NAMALWA (cell line): Measurements from ENCODE around the gene SELENOS.
A peak's percentile ranks its signal among the peaks of the same experiment; 100 is the strongest.

Experiments
- DNase-seq: peaks from one replicate; pipeline ENCODE4 v3.0.0-alpha.2; 2015; ENCODE audit warnings: low spot score

Gene SELENOS

DNA sequence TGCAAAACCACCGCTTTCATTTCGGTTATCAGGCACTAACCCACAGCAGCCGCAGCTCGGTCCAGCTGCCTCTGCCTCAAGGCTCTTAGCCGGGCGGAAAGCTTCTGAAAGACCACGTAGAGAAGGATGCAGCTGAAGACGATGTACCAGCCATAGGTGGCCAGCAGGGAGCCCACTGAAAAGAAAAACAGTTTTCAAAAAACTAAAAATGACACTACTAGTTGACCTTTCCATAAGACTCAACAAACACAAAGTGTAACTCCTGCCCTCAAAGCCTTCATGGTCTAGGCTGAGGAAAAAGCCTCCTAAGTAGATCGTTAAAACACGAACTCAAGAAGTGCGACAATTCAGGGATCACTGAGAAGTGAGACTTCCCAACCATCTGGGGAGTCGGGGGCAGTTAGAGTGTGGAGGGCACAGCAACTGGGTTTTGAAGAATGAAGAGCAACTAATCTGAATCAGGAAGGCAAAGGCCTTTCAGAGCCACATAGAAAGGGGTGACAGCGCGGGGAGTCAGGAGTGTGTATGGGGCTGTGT lies 716 bp downstream of the SELENOS start:
- peak; percentile 78 for DNase-seq

DNA sequence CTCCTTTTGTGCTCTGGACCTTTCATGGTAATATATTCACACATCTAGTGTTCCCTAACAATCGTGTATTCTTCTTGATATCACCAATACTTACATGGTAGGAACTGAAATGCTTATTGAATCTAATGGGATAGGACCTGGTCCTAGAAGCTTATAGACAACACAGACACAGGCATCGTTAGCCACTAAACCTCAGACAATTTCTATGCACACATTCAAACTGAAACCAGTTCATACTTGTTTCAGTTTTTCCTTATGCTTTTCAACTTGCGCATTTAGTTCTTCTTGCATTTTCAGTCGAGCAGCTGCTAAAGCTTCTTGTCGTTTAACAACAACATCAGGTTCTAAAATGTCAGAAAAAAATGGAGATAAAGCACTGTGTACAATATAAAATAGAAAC lies 2.3 kb downstream of the SELENOS start:
- DNase-seq, result no peak

DNA sequence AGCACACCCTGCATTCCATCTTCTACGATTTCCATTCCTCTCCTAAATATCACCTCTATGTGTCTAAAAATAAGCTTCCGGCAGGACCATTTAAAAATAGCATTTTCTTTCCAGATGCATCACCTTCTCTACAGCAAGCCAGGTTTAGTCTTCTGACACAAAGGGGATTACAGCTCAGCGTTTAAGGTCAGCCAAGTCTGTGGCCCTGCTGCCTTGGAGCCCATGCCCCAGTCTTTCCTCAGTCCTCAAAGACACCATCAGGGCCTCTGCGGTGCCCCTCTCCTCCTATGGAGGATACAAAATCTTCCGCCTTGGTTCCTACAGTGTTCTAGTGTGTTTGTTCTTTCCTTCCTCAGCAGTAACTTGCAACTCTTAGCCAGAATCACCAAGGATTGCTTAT lies 3.8 kb downstream of the SELENOS start:
- no peak for DNase-seq

DNA sequence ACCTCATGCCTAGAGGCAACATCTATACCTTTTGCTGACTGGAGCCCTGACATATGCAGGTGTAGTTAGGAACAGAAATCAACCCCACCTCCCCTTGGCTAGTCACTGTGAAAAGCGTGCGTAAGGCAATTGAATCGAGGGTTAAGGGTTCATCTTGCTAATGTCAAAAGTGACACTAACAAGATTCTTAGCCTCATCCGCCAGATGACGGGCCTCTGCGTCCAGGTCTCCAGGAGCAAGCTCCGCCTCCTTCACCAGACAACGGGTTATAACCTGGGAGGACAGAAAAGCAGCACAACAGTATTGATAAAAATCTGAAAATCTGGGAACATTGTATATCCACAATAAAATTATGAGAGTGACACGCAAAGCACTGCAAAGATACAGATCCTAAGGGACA lies 4.7 kb downstream of the SELENOS start:
- DNase-seq, result no peak

DNA sequence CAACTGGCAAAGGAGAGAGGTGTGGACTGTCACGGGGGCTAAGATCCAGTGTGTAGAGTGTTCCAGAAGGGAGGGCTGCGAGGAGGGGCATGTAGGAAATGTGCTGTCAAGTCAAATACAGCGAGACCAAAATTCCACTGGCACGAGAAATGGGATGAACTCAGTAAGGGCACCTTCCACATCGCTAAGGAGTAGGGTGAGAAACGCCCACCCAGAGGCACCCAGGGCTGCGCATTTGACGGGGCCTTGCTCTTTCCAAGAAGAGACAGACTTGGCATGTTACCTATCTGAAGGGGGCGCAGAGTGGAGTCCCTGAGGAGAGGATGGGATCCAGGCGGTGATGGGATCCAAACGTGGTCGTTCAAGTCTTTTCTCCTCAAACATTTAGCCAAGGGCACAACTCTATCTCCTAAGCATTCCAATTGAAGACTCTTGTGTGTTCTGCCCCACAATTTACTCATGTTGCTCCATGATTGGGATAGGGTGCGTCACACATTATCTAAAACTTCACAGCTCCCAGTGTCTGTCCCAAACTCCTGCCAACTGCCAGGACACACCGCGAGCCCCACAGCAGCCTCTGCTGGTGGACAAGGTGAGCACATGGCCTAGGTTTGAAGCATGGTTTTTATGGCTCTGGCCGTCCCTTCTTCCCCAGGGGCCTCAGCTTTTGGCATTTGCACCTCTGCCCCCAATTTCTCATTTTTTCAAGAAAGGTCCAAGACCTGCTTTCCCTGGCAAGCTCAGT lies 7.6 kb downstream of the SELENOS start:
- DNase-seq, result no peak

DNA sequence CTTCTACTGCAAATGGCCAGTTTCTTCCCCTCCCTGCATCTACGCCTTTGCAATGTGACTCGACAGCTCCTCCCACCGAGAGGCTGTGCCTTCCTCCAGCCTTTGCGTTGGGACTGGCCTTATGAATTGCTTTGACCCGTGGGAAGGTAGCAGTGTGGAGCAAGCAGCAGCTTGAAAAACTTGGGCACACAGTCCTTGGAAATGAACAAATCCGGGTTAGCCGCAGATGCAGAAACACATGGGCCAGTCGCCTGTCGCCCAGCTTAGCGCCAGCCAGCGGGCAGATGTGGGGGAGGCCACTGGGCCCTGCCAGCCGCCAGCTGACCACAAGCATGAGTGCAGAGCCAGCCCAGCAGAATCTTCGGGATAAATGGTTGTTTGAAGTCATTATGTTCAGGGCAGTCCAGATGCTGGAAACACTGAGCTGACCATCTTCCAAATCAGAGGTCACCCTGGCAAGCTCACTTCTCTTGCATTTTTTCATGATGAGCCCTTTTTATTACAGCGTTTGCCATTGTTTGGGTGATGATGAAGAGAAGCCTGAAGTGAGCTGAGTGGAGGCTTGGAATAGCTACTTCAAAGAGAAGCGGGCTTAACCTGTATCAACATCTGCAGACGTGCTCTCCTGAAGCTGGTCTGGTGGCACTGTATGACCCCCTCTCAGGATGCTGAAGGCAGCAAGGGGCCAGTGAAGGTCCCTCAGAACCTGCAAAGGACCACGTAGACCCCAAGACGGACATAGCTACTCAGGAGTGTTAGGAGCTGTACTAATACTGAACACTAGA lies 9.8 kb downstream of the SELENOS start:
- no peak for DNase-seq

DNA sequence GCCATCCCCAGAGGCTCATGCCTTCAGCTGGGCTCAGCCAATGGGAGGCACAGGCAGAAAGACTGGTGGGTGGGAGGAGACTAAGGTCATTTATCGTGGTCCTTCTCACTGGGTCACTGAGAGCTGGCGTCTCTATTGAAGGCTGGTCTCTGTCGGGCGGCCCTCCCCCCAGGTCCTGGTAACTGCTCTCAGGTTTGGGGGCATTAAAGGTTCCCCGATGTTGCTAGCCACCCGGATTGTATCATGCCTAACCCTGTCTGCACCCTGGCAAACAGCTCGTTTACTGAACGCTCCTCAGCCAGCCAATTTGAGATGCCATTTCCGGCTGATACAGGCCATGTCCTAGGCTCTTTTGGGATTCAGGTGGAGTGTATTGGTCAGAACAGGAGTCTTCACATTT lies 10.5 kb downstream of the SELENOS start:
- no peak for DNase-seq

DNA sequence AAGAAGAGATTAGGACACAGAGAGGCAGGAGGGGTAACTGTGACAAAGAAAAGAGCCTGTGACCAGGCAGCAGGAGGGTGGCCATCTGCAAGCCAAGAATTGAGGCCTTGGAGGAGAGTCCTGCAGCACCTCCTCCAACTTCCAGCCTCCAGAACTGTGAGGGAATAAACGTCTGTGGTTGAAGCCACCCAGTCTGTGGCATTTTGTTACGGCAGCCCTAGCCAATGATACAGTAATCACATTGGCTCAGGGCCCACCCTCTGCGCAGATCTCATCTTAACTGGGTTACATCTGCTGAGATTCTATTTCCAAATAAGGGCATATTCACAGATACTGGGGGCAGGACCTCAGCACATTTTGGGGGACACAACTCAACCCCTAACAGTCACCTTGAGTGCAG lies 11.3 kb downstream of the SELENOS start:
- DNase-seq, result no peak

DNA sequence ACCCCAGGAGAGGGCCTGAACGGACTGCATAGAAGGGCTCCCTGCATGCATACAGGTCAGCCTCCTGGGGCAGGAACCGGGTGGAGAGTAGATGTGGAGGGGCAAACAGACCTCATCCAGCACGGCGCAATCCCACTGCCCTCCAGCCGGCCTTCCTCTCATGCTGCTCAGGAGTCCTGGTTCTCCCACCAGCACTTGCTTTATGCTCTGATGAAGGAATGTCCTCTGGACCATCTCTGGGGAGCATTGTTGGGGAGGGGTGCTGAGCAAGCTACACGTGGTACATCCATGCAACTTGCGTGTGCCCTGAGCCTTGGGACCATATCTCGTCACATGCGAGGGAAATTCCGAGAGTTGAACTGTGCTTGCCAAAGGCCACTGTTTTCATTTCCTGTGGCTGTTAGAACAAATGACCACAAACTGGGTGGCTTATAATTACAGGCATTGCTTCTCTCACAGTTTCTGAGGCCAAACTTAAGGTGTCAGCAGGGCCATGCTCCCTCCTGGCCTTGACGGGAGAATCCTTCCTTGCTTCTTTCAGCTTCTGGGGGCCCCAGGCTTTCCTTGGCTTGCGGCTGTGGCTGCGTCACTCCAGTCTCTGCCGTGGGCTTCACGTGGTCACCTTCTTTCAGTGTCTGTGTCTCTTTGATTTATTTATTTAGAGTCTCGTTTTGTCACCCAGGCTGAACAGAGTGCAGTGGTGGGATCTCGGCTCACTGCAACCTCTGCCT lies 12.2 kb downstream of the SELENOS start:
- DNase-seq, result no peak

DNA sequence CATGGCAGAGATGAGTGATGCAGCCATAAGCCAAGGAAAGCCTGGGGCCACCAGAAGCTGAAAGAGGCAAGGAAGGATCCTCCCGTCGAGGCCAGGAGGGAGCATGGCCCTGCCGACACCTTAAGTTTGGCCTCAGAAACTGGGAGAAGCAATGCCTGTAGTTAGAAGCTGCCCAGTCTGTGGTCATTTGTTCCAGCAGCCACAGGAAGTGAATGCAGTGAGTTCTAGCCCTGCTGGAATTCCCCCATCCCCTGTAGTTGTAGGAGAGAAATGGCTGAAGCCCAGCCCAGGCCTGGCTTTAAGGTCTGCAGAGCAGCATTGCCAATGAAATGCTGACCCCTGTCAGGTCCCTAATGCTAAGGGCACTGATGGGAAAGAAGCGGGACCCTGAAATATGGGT lies 13.3 kb downstream of the SELENOS start:
- no peak for DNase-seq

DNA sequence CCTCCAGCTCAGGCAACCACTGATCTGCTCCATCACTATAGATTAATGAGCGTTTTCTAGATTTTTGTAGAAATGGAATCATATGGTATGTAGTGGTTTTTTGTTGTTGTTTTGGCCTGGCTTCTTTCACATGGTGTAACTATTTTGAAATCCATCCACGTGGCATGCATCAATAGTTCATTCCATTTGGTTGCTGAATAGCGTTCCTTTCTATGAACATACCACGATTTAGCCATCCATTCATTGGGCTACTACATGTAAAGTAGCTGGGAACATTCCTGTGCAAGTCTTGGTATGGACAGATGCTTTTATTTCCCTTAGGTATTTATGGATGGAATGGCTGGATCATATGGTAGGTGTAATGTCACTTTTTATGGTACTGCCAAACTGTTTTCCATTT lies 14.7 kb downstream of the SELENOS start:
- no peak for DNase-seq

DNA sequence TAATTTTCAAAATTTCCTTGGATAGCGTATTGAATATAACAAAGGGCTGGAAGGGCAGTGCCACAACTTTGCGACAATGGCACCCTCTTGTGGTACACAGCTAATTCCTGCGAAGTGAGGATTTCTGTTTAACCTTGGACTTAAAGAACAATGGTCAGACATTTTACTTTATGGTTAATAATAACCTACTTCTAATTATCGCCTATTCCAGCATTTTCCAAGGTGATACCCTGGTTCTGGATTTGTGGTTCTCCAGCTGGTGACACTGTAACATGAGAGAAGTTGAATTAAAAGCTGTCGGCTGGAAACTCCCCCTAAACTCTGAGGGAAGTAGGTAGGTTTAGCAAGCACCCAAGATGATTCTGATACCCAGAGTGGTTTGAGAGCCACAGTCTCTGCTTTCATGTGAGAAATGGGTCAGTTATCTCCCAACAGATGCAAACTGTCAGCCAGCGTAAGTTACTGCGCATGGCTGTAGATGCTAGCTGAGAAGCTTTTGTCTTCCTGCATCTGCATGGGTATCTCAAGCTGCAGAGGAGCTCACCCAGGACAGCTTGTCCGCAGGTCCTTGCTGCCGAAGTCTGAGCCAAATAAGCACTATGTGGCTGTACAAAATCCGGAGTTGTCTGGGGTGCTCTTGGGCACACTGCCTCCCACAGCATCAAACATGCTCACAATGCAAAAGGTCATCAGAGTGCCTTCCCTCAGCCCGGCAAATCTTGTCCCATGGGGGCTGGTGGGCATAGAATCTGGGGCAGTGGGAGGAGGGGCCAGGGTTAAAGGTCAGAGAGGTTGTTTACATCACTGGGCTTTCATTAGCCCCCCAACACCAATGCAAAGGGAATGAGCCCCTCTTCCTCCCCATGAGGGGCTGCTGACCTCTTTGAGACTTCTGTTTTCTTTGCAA lies 18.8 kb downstream of the SELENOS start:
- peak; percentile 75 for DNase-seq

DNA sequence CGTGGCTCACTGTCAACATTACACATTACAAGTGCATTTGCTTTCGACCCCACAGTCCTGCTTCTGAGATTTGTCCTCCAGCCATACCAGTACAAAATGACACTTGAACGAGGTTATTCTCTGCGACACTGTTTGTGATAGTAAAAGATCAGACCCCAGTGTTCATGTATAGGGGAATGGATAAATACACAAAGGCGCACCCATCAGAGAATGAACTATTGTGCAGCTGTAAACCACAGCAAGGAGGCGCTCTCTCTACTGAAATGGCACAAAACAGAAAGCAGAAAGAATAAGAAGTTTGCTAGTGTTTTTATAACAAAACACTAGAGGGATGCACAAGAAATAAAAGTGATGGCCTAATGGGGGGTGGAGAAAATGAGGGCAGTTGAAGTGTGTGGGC lies 20.5 kb downstream of the SELENOS start:
- peak; percentile 79 for DNase-seq

DNA sequence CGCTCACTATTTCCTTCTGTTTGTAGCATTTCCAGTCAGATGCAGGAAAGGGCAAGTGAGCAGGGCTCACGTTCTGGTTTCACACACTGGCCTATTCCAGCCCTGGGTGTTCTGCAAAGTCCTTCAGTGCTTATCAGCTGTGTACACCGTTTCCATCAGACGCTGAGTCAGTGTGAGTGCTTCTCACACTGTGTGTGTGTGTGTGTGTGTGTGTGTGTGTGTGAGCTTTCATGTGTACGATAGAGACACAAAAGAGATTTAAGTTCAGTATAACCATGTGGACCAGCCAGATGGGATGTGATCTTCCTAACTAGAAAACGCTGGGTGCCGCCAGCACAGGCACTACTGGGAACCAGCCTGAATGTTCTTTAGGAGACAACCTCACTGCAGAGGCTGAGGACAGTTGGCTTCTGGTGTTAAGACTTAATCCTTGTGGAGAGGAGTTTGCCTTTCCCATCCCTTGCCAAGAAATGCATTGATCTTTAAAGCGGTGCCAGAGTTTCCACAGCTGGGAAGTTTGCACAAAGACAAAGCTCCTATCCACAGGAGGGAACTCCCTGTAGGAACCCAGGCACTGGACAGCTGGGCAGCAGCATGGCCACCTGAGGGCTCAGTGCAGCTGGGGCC lies 21.6 kb downstream of the SELENOS start:
- no peak for DNase-seq

DNA sequence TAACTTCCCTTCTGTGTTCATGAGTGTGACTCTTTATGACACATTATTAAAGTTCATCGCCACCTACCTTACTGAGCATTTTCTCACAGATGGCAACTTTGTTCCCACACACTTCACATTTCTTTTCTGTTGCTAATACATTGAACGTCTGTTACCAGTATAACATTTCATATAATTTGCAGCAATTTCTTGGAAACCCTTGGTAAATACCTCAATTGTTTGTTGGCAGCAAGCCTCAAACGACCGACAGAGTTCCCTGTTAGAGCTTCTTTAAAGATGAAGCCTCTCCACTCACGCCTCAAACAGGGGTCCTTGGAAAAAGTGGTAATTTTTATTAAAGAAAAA lies 22.3 kb downstream of the SELENOS start:
- no peak for DNase-seq

DNA sequence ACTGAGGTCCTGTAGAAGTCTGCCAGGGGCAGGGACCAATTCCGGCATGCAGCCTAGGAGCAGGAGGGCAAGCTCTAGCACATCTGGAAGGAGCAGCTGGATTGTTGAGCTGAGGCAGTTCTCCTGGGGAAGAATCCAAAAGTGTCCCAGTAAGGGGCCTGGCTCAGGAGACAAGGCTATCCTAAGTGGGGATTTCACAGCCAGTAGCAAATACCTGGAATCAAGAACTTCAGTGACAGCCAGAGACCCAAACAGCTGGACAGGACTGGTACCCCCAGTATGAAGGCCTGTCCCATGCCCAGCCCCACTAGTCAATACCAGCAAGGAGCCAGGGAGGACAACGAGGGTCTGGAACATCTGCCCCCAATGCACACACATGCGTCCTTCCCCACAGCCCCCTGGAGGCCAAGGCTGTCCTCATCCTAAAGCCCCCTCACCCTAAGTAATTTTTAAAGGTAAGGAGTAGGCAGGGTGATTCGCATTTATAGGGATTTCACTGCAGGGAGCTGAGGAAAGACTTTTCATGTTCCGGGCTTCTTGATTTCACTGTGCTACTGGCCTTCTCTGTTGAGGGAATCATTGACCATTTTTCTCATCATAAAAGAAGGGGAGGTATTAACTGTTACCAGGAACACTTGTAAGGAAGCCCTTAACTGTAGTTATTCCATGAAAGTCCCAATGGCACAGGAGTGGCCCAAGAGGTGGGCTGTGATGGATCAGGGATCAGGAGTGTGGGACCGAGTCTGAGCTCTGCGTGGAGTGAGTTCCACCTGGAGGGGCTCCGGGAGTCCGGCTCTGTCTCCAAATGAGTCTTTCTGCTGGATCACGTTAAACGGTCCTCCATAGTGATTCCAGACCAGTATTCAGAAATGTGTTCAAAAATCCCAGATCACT lies 22.9 kb downstream of the SELENOS start:
- DNase-seq, result no peak

DNA sequence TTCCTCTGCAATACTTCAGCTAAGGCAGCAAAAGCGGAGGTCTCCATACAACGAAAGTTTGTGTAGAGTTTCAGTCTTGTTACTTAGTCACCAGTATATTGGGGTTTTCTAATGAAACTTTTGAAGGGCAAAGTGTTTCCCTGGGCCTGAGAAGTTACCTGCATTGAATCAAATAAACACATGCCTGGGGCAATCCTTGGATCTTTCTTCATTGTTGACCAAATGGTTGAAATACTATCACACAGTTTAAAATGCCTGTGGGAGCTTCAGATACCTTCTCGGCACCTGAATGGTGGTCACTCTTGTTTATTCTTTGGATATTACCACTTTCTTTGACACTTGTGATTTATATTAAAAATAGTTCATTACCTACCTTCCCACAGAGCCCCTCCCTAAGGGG lies 24.4 kb downstream of the SELENOS start:
- DNase-seq, result no peak

DNA sequence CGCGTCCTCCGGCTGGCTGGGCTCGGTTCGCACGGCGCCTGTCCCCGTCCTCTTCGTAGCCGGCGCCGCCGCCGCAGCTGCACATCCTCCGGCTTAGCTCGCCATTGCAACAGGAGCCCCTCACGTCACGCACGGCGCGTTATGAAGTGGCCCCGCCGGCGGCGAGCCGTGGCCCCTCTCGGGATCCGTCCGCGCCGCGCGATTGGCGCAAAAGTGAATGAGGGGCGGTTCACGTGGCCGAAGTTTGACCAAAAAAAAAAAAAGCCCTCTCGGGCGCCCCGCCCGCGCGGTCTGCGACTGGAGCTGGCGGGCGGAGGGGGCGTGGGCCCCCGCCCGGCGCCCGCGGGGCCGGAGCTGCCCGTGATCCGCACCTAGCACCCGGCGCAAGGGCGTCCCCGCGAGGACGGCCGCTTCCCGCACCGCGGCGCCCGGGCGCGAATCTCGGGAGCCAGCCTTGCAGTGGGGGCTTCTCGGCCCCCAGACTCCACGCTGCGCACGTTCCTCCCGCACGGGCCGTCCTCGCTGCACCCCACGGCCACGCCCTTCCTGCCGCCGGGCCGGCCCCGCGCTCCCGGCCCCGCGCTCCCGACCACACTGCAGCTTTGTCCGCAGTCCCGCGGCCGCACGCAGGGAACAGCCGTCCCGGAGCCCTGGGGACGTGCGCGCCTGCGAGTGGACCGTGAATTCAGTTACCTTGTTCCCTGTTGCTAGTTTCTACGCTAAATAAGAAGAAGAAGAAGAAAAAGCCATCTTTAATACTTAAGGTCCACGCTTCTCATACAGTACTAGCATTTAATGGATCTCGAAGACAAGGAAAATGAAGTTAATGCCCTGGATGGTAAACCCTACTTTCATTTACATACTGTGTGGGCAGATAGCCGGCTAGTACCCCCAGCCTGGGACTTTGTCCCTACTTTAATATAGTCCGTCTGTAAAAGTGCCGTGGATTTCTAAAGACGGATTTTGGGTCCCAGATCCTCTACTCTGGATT lies 25.2 kb downstream of the SELENOS start, which contains the start of gene CHSY1:
Gene CHSY1, minus strand, starts transcription at position 219 of the 991 bp plus-strand sequence. CDS start 592 bp downstream, outside the sequence.
- peak; percentile 89 for DNase-seq
